SK-N-SH (cell line): Measurements from ENCODE around the gene CCDC177. TPM values are rescaled to one million over a fixed set of nuclear protein-coding genes. Genes with fewer than 3 reads are reported as not detected.

Source experiments
- CTCF ChIA-PET: fragments of 300-600, 350-600 bp; formaldehyde crosslinking; extraction: SDS; loops from one replicate; lab custom pipeline; 2021; lab: Yijun Ruan, JAX
- POLR2A ChIA-PET: fragments of 350-600 bp; sonication (Branson Sonifier 250); formaldehyde crosslinking; extraction: SDS; loops from one replicate; lab custom pipeline; 2020; ENCODE audit warnings: antibody characterized with exemption, inconsistent platforms; lab: Yijun Ruan, JAX
- DNase-seq: peaks from one replicate; pipeline ENCODE4 v3.0.0; 2012
- H2AFZ ChIP-seq: fragments of 200-600 bp; sonication (generic); 2 replicates; pipeline ENCODE4 v1.8.1; 2016; ENCODE audit warnings: antibody characterized with exemption, mild to moderate bottlenecking, low read depth
- H3F3A ChIP-seq: fragments of 200-600 bp; sonication (generic); replicated peaks from 2 replicates; pipeline ENCODE3; 2016; ENCODE audit warnings: antibody characterized with exemption, mild to moderate bottlenecking; ENCODE audit not compliant: insufficient read depth
- H3K27ac ChIP-seq, 2 experiments: fragments of 200-500 bp in 1 of 2; fragments of 200-600 bp in 1 of 2; sonication (Bioruptor generic) in 1 of 2; sonication (generic), shearing (Covaris generic) in 1 of 2; 2 replicates each; pipeline versions ENCODE4 v1.5.1 to v1.6.1; 2014 to 2016; ENCODE audit warnings: low read depth in 2 of 2, inconsistent platforms in 1 of 2, low read length in 1 of 2, mild to moderate bottlenecking in 1 of 2, mixed read lengths in 1 of 2
- H3K27me3 ChIP-seq: fragments of 200-600 bp; sonication (generic), shearing (Covaris generic); 2 replicates; pipeline ENCODE4 v1.6.1; 2016; ENCODE audit warnings: mixed run types; ENCODE audit not compliant: insufficient read depth
- H3K36me3 ChIP-seq, 2 experiments: fragments of 200-500 bp in 1 of 2; fragments of 200-600 bp in 1 of 2; sonication (Bioruptor generic) in 1 of 2; sonication (generic) in 1 of 2; replicated peaks in 1 of 2; 2 replicates each; pipeline versions ENCODE3 to v1.5.1; 2014 to 2016; ENCODE audit warnings: low read length in 1 of 2, mild to moderate bottlenecking in 1 of 2; ENCODE audit not compliant: insufficient read depth in 2 of 2, control insufficient read depth in 1 of 2
- H3K4me1 ChIP-seq, 2 experiments: fragments of 200-500 bp in 1 of 2; fragments of 200-600 bp in 1 of 2; sonication (Bioruptor generic) in 1 of 2; sonication (generic), shearing (Covaris generic) in 1 of 2; 2 replicates each; pipeline versions ENCODE4 v1.5.1 to v1.6.1; 2014 to 2016; ENCODE audit warnings: low read depth in 1 of 2, low read length in 1 of 2, mixed run types in 1 of 2; ENCODE audit not compliant: insufficient read depth in 2 of 2, control insufficient read depth in 1 of 2
- H3K4me2 ChIP-seq: fragments of 200-600 bp; sonication (generic), shearing (Covaris generic); 2 replicates; pipeline ENCODE4 v1.6.1; 2017; ENCODE audit warnings: mixed run types
- H3K4me3 ChIP-seq, 2 experiments: fragments of 200-500 bp in 1 of 2; fragments of 200-600 bp in 1 of 2; sonication (Bioruptor generic) in 1 of 2; sonication (generic), shearing (Covaris generic) in 1 of 2; 2 replicates each; pipeline versions ENCODE4 v1.5.1 to v1.8.1; 2014 to 2016; ENCODE audit warnings: low read depth in 2 of 2, inconsistent platforms in 1 of 2, low read length in 1 of 2, mild to moderate bottlenecking in 1 of 2, mixed read lengths in 1 of 2, moderate library complexity in 1 of 2
- H3K79me2 ChIP-seq: fragments of 200-600 bp; sonication (generic); 2 replicates; pipeline ENCODE4 v1.8.1; 2017; ENCODE audit warnings: mild to moderate bottlenecking; ENCODE audit not compliant: insufficient read depth
- H3K9ac ChIP-seq: fragments of 200-600 bp; sonication (generic); 2 replicates; pipeline ENCODE4 v1.6.1; 2017; ENCODE audit warnings: mixed run types
- H3K9me2 ChIP-seq: fragments of 200-600 bp; sonication (generic); 2 replicates; pipeline ENCODE4 v1.6.1; 2017; ENCODE audit warnings: mixed run types
- H3K9me3 ChIP-seq: fragments of 200-600 bp; sonication (generic); 2 replicates; pipeline ENCODE4 v1.6.1; 2017; ENCODE audit warnings: mixed run types, mild to moderate bottlenecking, moderate library complexity
- H4K20me1 ChIP-seq: fragments of 200-600 bp; sonication (generic); 2 replicates; pipeline ENCODE4 v1.6.1; 2017; ENCODE audit warnings: mild to moderate bottlenecking, mixed run types; ENCODE audit not compliant: insufficient read depth
- CHD2 ChIP-seq: fragments of 150-350 bp; IDR thresholded peaks from 2 replicates; pipeline ENCODE4 v1.6.1; 2018; ENCODE audit warnings: low read length; ENCODE audit not compliant: partially characterized antibody
- ELF1 ChIP-seq: IDR thresholded peaks from 2 replicates; pipeline ENCODE4 v1.4.0; 2012
- EZH2phosphoT487 ChIP-seq: fragments of 200-600 bp; sonication (generic); IDR thresholded peaks from 2 replicates; pipeline ENCODE4 v1.6.1; 2017; ENCODE audit warnings: low read depth, mixed run types, mild to moderate bottlenecking, antibody characterized with exemption, moderate library complexity, borderline replicate concordance
- FOXM1 ChIP-seq: IDR thresholded peaks from 2 replicates; pipeline ENCODE4 v1.4.0; 2012; ENCODE audit warnings: low read depth, mild to moderate bottlenecking
- GATA2 ChIP-seq: sonication (generic); formaldehyde crosslinking; IDR thresholded peaks from 2 replicates; pipeline ENCODE4 v1.5.0; 2020; ENCODE audit warnings: mild to moderate bottlenecking, missing genetic modification reagents
- IRF3 ChIP-seq: fragments of 150-350 bp; IDR thresholded peaks from 2 replicates; pipeline ENCODE4 v1.6.1; 2016; ENCODE audit warnings: mild to moderate bottlenecking, low read depth, low read length
- JUND ChIP-seq: IDR thresholded peaks from 2 replicates; pipeline ENCODE4 v1.4.0; 2012
- MAX ChIP-seq: IDR thresholded peaks from 2 replicates; pipeline ENCODE4 v1.4.0; 2012; ENCODE audit warnings: low read depth
- MXI1 ChIP-seq: IDR thresholded peaks from 2 replicates; pipeline ENCODE4 v1.6.1; 2012; ENCODE audit warnings: mild to moderate bottlenecking, low read depth, low read length, improper control_type of control experiment
- NRF1 ChIP-seq: IDR thresholded peaks from 2 replicates; pipeline ENCODE4 v1.6.1; 2012; ENCODE audit warnings: low read depth, mild to moderate bottlenecking, low read length
- POLR2AphosphoS5 ChIP-seq: IDR thresholded peaks from 2 replicates; pipeline ENCODE4 v1.6.1; 2012; ENCODE audit warnings: low read depth, low read length
- RCOR1 ChIP-seq: fragments of 150-350 bp; IDR thresholded peaks from 2 replicates; pipeline ENCODE4 v1.6.1; 2017; ENCODE audit warnings: antibody characterized with exemption, low read length
- RFX5 ChIP-seq: IDR thresholded peaks from 2 replicates; pipeline ENCODE4 v1.6.1; 2012; ENCODE audit warnings: mild to moderate bottlenecking, improper control_type of control experiment, low read length
- SMC3 ChIP-seq: IDR thresholded peaks from 2 replicates; pipeline ENCODE4 v1.6.1; 2012; ENCODE audit warnings: low read depth, low read length, improper control_type of control experiment
- TAF1 ChIP-seq: IDR thresholded peaks from 2 replicates; pipeline ENCODE4 v1.6.1; 2012; ENCODE audit warnings: low read depth, mild to moderate bottlenecking, low read length, moderate library complexity, borderline replicate concordance
- TCF12 ChIP-seq: IDR thresholded peaks from 2 replicates; pipeline ENCODE4 v1.4.0; 2012
- USF1 ChIP-seq: IDR thresholded peaks from 2 replicates; pipeline ENCODE4 v1.4.0; 2012; ENCODE audit warnings: low read depth, borderline replicate concordance
- YY1 ChIP-seq: IDR thresholded peaks from 2 replicates; pipeline ENCODE4 v1.4.0; 2012; ENCODE audit warnings: low read depth, mild to moderate bottlenecking
- WGBS: methylation state at CpG from one replicate; pipeline ENCODE4 v1.1.6; 2017; ENCODE audit warnings: low lambda C conversion rate; 5-methylcytosine and 5-hydroxymethylcytosine counted together
- polyA plus RNA-seq, 3 experiments: library from polyadenylated mRNA; depleted of rRNA; stranded (reverse); fragments of >200 nt; gene quantifications; 2 replicates each; pipeline ENCODE4 v1.2.3, GENCODE V29; 2012

CCDC177 gene
- polyA plus RNA-seq, 1 of the 3 experiments (the other 2 are of a cell fraction): not detected

- CTCF ChIA-PET: interaction anchor here (0.6 to 16.4 kb wide), 6 partner anchors 8 to 404 kb away, joined by 3 to 368 read pairs (median 3); partner anchors contain the start of gene CCDC177
- Histone ChIP-seq H3K4me1 (no peaks in the 10 kb centered on the region), H3K9me3 (no peaks in the 10 kb centered on the region), H3K4me2 (no peak overlapping the region), H3K79me2 (no peaks in the 10 kb centered on the region), H3K27me3 (peaks cover 5% of the 10 kb centered on the region; the same call in 1 of the 2 replicates), H3K27ac (no peak overlapping the region), H3F3A (no peaks in the 10 kb centered on the region), H2AFZ (no peak overlapping the region), H3K4me3 (no peak overlapping the region), H3K9me2 (no peaks in the 10 kb centered on the region), H4K20me1 (no peaks in the 10 kb centered on the region), H3K36me3 (no peaks in the 10 kb centered on the region), H3K9ac (no peak overlapping the region)
- WGBS: 64% methylated on average over 6 of the region's 6 CpGs
- POLR2A ChIA-PET: interaction anchor here (0.5 kb wide), 1 partner anchor 78 kb away, joined by 3 read pairs; no protein-coding TSS in a partner anchor
- no peak for TF ChIP-seq RFX5
- no peak for TF ChIP-seq JUND
- TF ChIP-seq RCOR1: no peak
- no peak for TF ChIP-seq SMC3
- no peak for TF ChIP-seq FOXM1
- no peak for TF ChIP-seq IRF3
- TF ChIP-seq NRF1: no peak
- TF ChIP-seq ELF1: no peak
- TF ChIP-seq MXI1: no peak
- no peak for TF ChIP-seq POLR2AphosphoS5
- no peak for TF ChIP-seq YY1
- no peak for TF ChIP-seq TAF1
- TF ChIP-seq EZH2phosphoT487: no peak
- TF ChIP-seq USF1: no peak
- TF ChIP-seq TCF12: no peak
- TF ChIP-seq MAX: no peak
- TF ChIP-seq CHD2: no peak
- no peak for TF ChIP-seq GATA2 (CRISPR knock-in tag)
- DNase-seq: no peak
Observed at GRCh38 chr14:69539631-69540410, 34.9 kb downstream of the CCDC177 start.
